Transverse colon (tissue), 3 donors: Measurements from ENCODE around the gene LUZP2.

Source experiments
- CTCF ChIP-seq, 5 experiments: fragments of 200-600 bp in 3 of 5; fragments of 450-650 bp in 2 of 5; sonication (generic) in 3 of 5; IDR thresholded peaks; 1 replicate in 2 of 5; 2 replicates in 3 of 5; pipeline ENCODE4 v1.5.1; 2016 to 2017; ENCODE audit warnings: antibody characterized with exemption in 5 of 5, inconsistent platforms in 3 of 5, mild to moderate bottlenecking in 2 of 5, moderate library complexity in 1 of 5
- EP300 ChIP-seq: sonication (generic); formaldehyde crosslinking; IDR thresholded peaks from one replicate; pipeline ENCODE4 v1.6.1; 2017; ENCODE audit warnings: antibody characterized with exemption, low read depth
- POLR2A ChIP-seq: fragments of 450-650 bp; IDR thresholded peaks from one replicate; pipeline ENCODE4 v1.6.1; 2016; ENCODE audit warnings: antibody characterized with exemption, mild to moderate bottlenecking, moderate library complexity

DNA sequence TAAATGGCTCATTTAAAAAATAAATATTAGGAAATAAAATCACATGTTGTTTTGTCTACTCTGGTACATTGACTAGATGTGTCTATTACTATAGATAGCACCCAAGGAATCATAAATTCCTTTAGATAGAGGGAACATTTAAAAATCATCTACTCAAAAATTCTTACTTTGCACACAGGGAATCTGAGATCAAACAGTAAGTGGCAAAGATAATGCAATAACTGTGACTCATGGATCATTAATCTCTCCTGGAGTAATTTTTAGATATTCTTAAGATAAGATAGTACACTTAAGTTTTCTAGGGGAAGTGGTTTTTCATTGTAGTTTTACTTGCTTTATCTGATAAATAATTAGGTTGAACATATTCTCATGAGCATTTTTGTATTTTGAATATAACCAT is 468.9 kb downstream of the LUZP2 start:
- TF ChIP-seq EP300 (no peak), POLR2A (no peak), CTCF (IDR thresholded peaks at IDR 0.05) (no peak)
